NCI-H2196 treated with DMSO at 0.1 percent for 48 hours (cell line): ENCODE measurements around the gene ERI3.
A peak's percentile ranks its signal among the peaks of the same experiment; 100 is the strongest.

Experiments used
- DNase-seq: peaks from one replicate; lab custom pipeline; 2025; ENCODE audit not compliant: unreplicated experiment; lab: John Stamatoyannopoulos, UW

ERI3 gene

GRCh38 chr1:44351289-44351688 lies 3.8 kb downstream of the ERI3 start:
- no peak for DNase-seq

GRCh38 chr1:44348061-44348485 lies 7.0 kb downstream of the ERI3 start:
- no peak for DNase-seq

- DNase-seq = no peak
Observed at GRCh38 chr1:44347280-44347679, 7.8 kb downstream of the ERI3 start.

GRCh38 chr1:44346878-44347277 lies 8.2 kb downstream of the ERI3 start:
- no peak for DNase-seq

GRCh38 chr1:44346184-44346583 lies 8.9 kb downstream of the ERI3 start:
- no peak for DNase-seq

- no peak for DNase-seq
Observed at GRCh38 chr1:44345187-44345775, 9.8 kb downstream of the ERI3 start.

DNA sequence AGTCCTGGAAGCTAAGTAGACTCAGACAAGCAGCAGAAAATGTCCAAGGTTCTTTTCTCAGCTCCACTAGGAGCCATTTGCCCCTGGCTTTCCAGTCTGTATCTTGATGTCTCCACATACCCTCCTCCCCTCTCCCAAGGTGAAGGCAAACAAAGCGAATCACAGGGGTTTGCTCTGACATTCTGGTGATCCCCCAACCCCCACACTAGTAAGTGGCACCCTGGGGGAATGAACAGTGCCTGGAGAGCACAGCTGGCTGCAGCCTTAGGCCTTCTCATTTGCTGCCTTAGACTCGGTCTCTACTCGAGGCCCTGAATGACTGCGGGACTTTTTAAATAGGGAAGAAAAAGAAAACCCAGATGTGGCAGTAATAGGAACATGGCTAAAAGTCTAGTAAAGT lies 15.3 kb downstream of the ERI3 start:
- DNase-seq = no peak

- no peak for DNase-seq
Observed at GRCh38 chr1:44338136-44338535, 16.9 kb downstream of the ERI3 start.

- DNase-seq = no peak
Observed at GRCh38 chr1:44336668-44337067, 18.4 kb downstream of the ERI3 start.

- DNase-seq = no peak
Observed at GRCh38 chr1:44334968-44335367, 20.1 kb downstream of the ERI3 start.

DNA sequence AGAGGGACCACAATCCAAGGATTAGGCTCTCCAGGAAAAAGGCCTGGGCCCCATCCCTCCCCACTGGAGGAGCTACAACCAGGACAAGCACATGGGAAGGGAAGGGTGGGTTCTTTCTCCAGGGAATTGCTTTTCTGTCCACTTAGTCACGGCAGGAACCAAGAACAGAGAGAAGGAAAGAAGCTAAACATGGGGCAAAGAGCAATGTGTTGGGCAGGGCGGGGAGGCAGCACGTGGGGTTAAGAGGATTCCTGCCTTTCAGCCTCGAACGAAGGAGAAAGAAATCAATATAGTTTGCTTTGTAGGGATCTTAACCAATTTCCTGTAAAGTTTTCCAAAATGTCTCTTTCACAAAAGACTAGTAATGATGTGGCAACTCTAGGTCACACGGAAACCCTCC lies 21.7 kb downstream of the ERI3 start:
- DNase-seq = no peak

- no peak for DNase-seq
Observed at GRCh38 chr1:44332505-44332904, 22.6 kb downstream of the ERI3 start.

DNA sequence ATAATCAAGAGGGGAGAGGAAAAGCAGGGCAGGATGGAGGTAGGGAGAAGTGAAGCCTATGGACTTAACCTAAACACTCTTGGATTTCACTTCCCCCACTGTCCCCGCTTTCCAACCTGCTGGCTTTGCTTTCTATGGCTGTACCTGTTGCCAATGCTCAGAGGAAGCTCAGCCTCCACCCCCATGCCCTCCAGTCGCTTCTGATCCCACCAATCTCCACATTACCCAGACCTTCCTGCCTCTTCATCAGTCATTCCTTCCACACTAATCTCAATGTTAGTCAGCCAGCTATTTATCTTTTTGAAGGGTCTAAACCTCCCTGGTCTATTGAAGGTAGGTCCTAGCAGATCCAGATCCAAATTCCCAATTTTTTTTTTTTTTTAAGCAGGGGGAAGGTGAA lies 24.1 kb downstream of the ERI3 start:
- DNase-seq = no peak

DNA sequence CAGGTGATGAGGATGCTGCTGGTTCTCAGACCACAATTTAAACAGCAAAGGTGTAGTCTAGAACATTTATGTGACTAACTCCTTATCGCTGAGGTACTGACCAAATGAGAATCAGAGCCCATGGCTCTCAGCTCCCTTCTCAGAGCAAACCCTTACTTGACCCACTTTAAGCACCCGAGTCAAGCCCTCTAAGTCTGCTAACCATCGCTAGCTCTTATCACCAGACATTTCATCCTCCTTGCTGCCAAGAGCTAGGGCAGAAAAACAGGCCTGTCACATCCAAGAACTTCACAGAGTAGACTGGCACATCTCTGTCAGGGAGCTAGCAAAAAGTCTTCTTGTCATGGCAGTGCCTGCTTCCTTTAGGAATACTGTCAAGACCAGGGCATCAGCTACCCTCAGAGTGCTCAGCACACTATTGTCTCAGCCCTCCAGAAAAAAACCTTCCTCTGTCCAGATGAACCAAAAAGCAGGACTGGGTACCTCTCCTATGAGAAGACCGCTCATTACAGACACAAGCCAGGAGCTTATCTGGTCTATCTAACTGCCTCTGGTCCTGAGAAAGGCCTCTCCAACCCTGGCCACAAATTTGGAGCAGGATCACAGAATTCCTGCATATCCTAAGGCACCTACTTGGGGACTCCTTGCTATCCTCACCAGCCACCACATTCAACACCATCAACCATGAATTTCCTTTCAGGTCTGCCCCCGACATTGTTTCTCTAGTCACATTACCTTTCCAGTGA lies 26.2 kb downstream of the ERI3 start:
- DNase-seq = no peak

- DNase-seq = peak; percentile 90
Observed at GRCh38 chr1:44327679-44328491, 27.2 kb downstream of the ERI3 start.

- DNase-seq = no peak
Observed at GRCh38 chr1:44326821-44327465, 28.1 kb downstream of the ERI3 start.

DNA sequence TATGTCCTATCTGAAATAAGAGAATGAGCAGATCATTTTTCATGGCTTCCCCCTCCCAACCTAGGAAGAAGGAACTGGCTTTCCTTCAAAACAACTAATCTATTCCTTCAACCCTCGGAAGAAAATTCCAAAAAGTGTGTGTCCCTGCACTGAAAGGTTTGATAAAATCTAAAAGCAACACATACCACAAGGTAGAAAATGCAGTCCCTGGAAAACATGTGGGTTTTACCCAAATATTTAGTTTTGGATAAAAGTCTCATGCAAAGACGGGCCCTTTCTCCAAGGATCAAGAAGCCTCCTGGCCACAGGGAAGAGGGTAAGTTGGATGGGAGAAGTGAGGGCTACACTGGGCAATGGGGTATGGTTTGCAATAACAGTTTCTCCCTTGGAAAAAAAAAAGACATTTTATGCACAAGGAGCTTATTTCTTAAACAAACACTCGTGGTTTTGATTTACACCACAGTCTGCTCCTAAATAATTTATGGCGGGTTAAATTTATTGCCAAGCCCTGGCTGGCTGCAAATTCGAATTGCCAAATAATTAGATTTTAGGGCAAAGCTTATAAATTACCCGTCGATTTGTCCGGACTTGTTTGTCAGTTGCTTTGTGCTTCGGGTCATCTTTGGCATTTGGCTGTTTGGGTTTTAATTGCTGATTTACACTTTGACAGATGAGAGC lies 28.9 kb downstream of the ERI3 start:
- no peak for DNase-seq

- DNase-seq = no peak
Observed at GRCh38 chr1:44323947-44324346, 31.1 kb downstream of the ERI3 start.

GRCh38 chr1:44322367-44322766 lies 32.7 kb downstream of the ERI3 start:
- DNase-seq = no peak

GRCh38 chr1:44321466-44321865 lies 33.6 kb downstream of the ERI3 start:
- DNase-seq = no peak
